GM23338 (cell line): Measurements from ENCODE around the gene SIAH1. TPM values are rescaled to one million over a fixed set of nuclear protein-coding genes. Genes with fewer than 3 reads are reported as not detected.
"Not testable (repeated sequence)": the region's sequence is repeated elsewhere in the genome, so short reads cannot be mapped to it uniquely, and the experiment has no call there.

Experiments
- ATAC-seq: fragments of 200-7000 bp; cut with Tn5 transposase; 3 replicates; pipeline ENCODE4 v1.9.1; 2020
- DNase-seq: peaks from one replicate; pipeline ENCODE4 v3.0.0-alpha.2; 2015; ENCODE audit warnings: low spot score
- H2AFZ ChIP-seq: fragments of 200-600 bp; sonication (generic); 2 replicates; pipeline ENCODE4 v1.8.0; 2016; ENCODE audit warnings: antibody characterized with exemption, mild to moderate bottlenecking, moderate library complexity
- H3F3A ChIP-seq: fragments of 200-600 bp; sonication (generic); replicated peaks from 2 replicates; pipeline ENCODE4 v1.8.0; 2017; ENCODE audit warnings: antibody characterized with exemption, mixed run types, low read depth
- H3K27ac ChIP-seq: fragments of 200-600 bp; sonication (generic); 2 replicates; pipeline ENCODE4 v1.6.1; 2016; ENCODE audit warnings: low read depth
- H3K27me3 ChIP-seq: fragments of 200-600 bp; sonication (generic); 2 replicates; pipeline ENCODE4 v1.8.0; 2016; ENCODE audit warnings: mild to moderate bottlenecking, mixed run types, moderate library complexity; ENCODE audit not compliant: insufficient read depth
- H3K36me3 ChIP-seq: fragments of 200-600 bp; sonication (generic); 2 replicates; pipeline ENCODE4 v1.8.0; 2016; ENCODE audit warnings: mild to moderate bottlenecking; ENCODE audit not compliant: insufficient read depth
- H3K4me1 ChIP-seq: fragments of 200-600 bp; sonication (generic); 2 replicates; pipeline ENCODE4 v1.8.0; 2016; ENCODE audit warnings: mild to moderate bottlenecking, moderate library complexity; ENCODE audit not compliant: insufficient read depth
- H3K4me2 ChIP-seq: fragments of 200-600 bp; sonication (generic); 2 replicates; pipeline ENCODE4 v1.7.1; 2017; ENCODE audit warnings: mixed run types
- H3K4me3 ChIP-seq: fragments of 200-600 bp; sonication (generic); 2 replicates; pipeline ENCODE4 v1.6.1; 2016; ENCODE audit warnings: mixed run types
- H3K79me2 ChIP-seq: fragments of 200-600 bp; sonication (generic); replicated peaks from 2 replicates; pipeline ENCODE4 v1.8.0; 2017; ENCODE audit warnings: mild to moderate bottlenecking; ENCODE audit not compliant: insufficient read depth
- H3K9me2 ChIP-seq: fragments of 200-600 bp; sonication (generic); 2 replicates; pipeline ENCODE4 v1.8.0; 2017; ENCODE audit not compliant: insufficient read depth
- H4K20me1 ChIP-seq: fragments of 200-600 bp; sonication (generic); replicated peaks from 2 replicates; pipeline ENCODE4 v1.8.0; 2017; ENCODE audit warnings: mild to moderate bottlenecking; ENCODE audit not compliant: insufficient read depth
- H3K27ac Mint-ChIP-seq: 2 replicates; pipeline ENCODE4 v1.8.0; 2020; ENCODE audit warnings: inconsistent platforms, mild to moderate bottlenecking, moderate library complexity, mixed read lengths
- H3K27me3 Mint-ChIP-seq: 3 replicates; pipeline ENCODE4 v1.8.0; 2022; ENCODE audit warnings: low read depth, mild to moderate bottlenecking, moderate library complexity, mixed read lengths, inconsistent platforms; ENCODE audit not compliant: insufficient read depth, poor library complexity
- H3K36me3 Mint-ChIP-seq: 3 replicates; pipeline ENCODE4 v1.8.0; 2021; ENCODE audit warnings: low read depth, mild to moderate bottlenecking, inconsistent platforms, moderate library complexity, mixed read lengths
- H3K4me1 Mint-ChIP-seq: 3 replicates; pipeline ENCODE4 v1.8.0; 2020; ENCODE audit warnings: mild to moderate bottlenecking, inconsistent platforms, mixed read lengths
- H3K4me3 Mint-ChIP-seq: 3 replicates; pipeline ENCODE4 v1.8.0; 2021; ENCODE audit warnings: moderate library complexity, mild to moderate bottlenecking, inconsistent platforms, mixed read lengths
- H3K9me3 Mint-ChIP-seq: 3 replicates; pipeline ENCODE4 v1.8.0; 2020; ENCODE audit warnings: moderate library complexity, mild to moderate bottlenecking, inconsistent platforms, mixed read lengths
- EZH2 ChIP-seq: fragments of 200-600 bp; sonication (generic); IDR thresholded peaks from one replicate; pipeline ENCODE4 v1.8.0; 2017; ENCODE audit warnings: antibody characterized with exemption, mild to moderate bottlenecking, low read depth; ENCODE audit not compliant: unreplicated experiment
- ZNF114 ChIP-seq: fragments of 250-450 bp; sonication (Bioruptor Pico); IDR thresholded peaks from 2 replicates; pipeline ENCODE4 v1.5.0; 2020; ENCODE audit warnings: mild to moderate bottlenecking, moderate library complexity
- polyA plus RNA-seq: library from polyadenylated mRNA; unstranded; fragments of >200 nt; fragmentation: Nextera tagmentation; extraction: Ambion mirVana; gene quantifications from 2 replicates; pipeline ENCODE4 v1.2.1, GENCODE V29; 2016
- total RNA-seq: library from RNA; depleted of rRNA; stranded (reverse); fragments of >200 nt; shearing (Covaris generic); gene quantifications from 2 replicates; pipeline ENCODE4 v1.2.3, GENCODE V29; 2014
- TF ChIP-seq, protein P1 (sequence below): fragments of 250-450 bp; sonication (Bioruptor Pico); IDR thresholded peaks from 2 replicates; pipeline ENCODE4 v1.5.0; 2020; ENCODE audit warnings: mild to moderate bottlenecking, moderate library complexity
- TF ChIP-seq, protein P2 (sequence below): IDR thresholded peaks from 2 replicates; pipeline ENCODE4 v1.6.1; 2016; ENCODE audit warnings: antibody characterized with exemption

The SIAH1 gene
- total and polyA plus RNA-seq, 2 experiments from 2014 or later: 42.0 to 52.7 TPM

DNA sequence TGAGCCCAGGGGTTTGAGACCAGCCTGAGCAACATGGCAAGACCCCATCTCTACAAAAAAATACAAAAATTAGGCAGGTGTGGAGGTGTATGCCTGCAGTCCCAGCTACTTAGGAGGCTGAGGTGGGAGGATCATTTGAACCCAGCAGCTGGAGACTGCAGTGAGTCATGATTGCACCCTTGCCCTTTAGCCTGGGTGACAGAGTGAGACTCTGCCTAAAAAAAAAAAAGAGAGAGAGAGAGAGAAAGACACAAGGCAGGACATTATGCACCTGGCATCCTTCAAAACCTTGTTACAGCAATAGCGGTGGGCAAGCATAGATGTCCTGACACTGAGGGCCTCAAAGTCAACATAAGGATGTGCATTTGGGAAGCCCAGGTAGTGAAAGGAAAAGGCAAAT is 19.9 kb upstream of the SIAH1 start (continued):
- TF ChIP-seq, protein P1, sequence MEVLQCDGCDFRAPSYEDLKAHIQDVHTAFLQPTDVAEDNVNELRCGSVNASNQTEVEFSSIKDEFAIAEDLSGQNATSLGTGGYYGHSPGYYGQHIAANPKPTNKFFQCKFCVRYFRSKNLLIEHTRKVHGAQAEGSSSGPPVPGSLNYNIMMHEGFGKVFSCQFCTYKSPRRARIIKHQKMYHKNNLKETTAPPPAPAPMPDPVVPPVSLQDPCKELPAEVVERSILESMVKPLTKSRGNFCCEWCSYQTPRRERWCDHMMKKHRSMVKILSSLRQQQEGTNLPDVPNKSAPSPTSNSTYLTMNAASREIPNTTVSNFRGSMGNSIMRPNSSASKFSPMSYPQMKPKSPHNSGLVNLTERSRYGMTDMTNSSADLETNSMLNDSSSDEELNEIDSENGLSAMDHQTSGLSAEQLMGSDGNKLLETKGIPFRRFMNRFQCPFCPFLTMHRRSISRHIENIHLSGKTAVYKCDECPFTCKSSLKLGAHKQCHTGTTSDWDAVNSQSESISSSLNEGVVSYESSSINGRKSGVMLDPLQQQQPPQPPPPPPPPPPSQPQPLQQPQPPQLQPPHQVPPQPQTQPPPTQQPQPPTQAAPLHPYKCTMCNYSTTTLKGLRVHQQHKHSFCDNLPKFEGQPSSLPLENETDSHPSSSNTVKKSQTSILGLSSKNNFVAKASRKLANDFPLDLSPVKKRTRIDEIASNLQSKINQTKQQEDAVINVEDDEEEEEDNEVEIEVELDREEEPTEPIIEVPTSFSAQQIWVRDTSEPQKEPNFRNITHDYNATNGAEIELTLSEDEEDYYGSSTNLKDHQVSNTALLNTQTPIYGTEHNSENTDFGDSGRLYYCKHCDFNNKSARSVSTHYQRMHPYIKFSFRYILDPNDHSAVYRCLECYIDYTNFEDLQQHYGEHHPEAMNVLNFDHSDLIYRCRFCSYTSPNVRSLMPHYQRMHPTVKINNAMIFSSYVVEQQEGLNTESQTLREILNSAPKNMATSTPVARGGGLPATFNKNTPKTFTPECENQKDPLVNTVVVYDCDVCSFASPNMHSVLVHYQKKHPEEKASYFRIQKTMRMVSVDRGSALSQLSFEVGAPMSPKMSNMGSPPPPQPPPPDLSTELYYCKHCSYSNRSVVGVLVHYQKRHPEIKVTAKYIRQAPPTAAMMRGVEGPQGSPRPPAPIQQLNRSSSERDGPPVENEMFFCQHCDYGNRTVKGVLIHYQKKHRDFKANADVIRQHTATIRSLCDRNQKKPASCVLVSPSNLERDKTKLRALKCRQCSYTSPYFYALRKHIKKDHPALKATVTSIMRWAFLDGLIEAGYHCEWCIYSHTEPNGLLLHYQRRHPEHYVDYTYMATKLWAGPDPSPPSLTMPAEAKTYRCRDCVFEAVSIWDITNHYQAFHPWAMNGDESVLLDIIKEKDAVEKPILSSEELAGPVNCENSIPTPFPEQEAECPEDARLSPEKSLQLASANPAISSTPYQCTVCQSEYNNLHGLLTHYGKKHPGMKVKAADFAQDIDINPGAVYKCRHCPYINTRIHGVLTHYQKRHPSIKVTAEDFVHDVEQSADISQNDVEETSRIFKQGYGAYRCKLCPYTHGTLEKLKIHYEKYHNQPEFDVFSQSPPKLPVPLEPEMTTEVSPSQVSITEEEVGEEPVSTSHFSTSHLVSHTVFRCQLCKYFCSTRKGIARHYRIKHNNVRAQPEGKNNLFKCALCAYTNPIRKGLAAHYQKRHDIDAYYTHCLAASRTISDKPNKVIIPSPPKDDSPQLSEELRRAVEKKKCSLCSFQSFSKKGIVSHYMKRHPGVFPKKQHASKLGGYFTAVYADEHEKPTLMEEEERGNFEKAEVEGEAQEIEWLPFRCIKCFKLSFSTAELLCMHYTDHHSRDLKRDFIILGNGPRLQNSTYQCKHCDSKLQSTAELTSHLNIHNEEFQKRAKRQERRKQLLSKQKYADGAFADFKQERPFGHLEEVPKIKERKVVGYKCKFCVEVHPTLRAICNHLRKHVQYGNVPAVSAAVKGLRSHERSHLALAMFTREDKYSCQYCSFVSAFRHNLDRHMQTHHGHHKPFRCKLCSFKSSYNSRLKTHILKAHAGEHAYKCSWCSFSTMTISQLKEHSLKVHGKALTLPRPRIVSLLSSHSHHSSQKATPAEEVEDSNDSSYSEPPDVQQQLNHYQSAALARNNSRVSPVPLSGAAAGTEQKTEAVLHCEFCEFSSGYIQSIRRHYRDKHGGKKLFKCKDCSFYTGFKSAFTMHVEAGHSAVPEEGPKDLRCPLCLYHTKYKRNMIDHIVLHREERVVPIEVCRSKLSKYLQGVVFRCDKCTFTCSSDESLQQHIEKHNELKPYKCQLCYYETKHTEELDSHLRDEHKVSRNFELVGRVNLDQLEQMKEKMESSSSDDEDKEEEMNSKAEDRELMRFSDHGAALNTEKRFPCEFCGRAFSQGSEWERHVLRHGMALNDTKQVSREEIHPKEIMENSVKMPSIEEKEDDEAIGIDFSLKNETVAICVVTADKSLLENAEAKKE: no peak
- TF ChIP-seq ZNF114: no peak

DNA sequence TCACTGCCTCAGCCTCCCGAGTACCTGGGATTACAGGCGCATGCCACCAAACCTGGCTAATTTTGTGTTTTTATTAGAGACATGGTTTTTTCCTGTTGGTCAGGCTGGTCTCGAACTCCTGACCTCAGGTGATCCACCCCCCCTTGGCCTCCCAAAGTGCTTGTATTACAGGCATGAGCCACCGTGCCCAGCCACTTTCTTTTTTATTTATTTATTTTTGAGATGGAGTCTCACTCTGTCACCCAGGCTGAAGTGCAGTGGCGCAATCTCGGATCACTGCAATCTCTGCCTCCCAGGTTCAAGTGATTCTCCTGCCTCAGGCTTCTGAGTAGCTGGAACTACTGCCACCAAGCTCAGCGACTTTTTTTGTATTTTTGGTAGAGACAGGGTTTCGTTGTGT is 17.3 kb upstream of the SIAH1 start:
- ATAC-seq, H3K4me1 Mint-ChIP-seq, H3K4me3 ChIP-seq, H3K79me2 ChIP-seq, H3K9me2 ChIP-seq, H3K4me2 ChIP-seq, DNase-seq, H3K4me3 Mint-ChIP-seq, H2AFZ ChIP-seq, H3F3A ChIP-seq, H3K9me3 Mint-ChIP-seq, H3K4me1 ChIP-seq, H3K27ac Mint-ChIP-seq, H3K27me3 ChIP-seq, H3K36me3 Mint-ChIP-seq, H4K20me1 ChIP-seq, H3K27ac ChIP-seq, H3K36me3 ChIP-seq, H3K27me3 Mint-ChIP-seq: not testable (repeated sequence)

DNA sequence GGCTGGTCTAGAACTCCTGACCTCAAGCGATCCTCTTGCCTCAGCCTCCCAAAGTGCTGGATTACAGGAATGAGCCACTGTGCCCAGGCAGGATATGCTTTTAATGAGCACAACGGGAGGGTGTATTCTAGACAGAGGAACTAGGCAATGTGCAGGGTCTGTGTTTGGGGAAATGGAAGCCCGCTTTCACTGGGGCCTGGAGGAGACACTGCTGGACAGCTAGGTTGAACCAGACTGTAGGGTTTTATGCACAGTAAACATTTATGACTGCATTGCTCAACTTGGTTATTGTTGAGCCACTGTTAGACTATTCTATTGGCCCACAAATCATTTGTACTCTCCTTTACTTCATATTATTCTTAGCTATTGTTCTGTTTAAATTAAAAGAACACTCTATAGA is 10.2 kb upstream of the SIAH1 start:
- ATAC-seq (no peak), DNase-seq (no peak)
- Histone ChIP-seq H3K36me3 (no peaks in the 10 kb centered on the region), H3K4me2 (no peak overlapping the region), H2AFZ (no peak overlapping the region), H3K27me3 (no peaks in the 10 kb centered on the region), H3K27ac (no peak overlapping the region), H3K9me2 (no peaks in the 10 kb centered on the region), H3K79me2 (no peaks in the 10 kb centered on the region), H3K4me1 (no peaks in the 10 kb centered on the region), H4K20me1 (no peaks in the 10 kb centered on the region), H3F3A (no peaks in the 10 kb centered on the region), H3K4me3 (no peak overlapping the region)
- Mint-ChIP-seq H3K27me3 (peaks cover 4% of the 10 kb centered on the region), H3K9me3 (no peaks in the 10 kb centered on the region; the same call in 2 of the 3 replicates), H3K4me3 (no peak overlapping the region), H3K4me1 (peaks cover 4% of the 10 kb centered on the region), H3K36me3 (no peaks in the 10 kb centered on the region), H3K27ac (no peak overlapping the region)
- TF ChIP-seq ZNF114: no peak
- TF ChIP-seq, protein P2, sequence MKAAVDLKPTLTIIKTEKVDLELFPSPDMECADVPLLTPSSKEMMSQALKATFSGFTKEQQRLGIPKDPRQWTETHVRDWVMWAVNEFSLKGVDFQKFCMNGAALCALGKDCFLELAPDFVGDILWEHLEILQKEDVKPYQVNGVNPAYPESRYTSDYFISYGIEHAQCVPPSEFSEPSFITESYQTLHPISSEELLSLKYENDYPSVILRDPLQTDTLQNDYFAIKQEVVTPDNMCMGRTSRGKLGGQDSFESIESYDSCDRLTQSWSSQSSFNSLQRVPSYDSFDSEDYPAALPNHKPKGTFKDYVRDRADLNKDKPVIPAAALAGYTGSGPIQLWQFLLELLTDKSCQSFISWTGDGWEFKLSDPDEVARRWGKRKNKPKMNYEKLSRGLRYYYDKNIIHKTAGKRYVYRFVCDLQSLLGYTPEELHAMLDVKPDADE: no peak
- no peak for TF ChIP-seq EZH2
